HepG2 (cell line): ENCODE results near the gene SLC6A16. TPM values are rescaled to one million over a fixed set of nuclear protein-coding genes. Genes with fewer than 3 reads are reported as not detected.

ENCODE experiments used
- EEA1 ChIP-seq: sonication (generic); formaldehyde crosslinking; IDR thresholded peaks from 2 replicates; pipeline ENCODE4 v1.5.1; 2020; ENCODE audit warnings: mild to moderate bottlenecking, missing genetic modification reagents, borderline replicate concordance
- HNRNPLL ChIP-seq: fragments of 200-400 bp; formaldehyde crosslinking; IDR thresholded peaks from 2 replicates; pipeline ENCODE4 v1.6.1; 2017; ENCODE audit warnings: mild to moderate bottlenecking, low read depth, low read length; ENCODE audit not compliant: poor library complexity, severe bottlenecking
- SALL1 ChIP-seq: sonication (generic); formaldehyde crosslinking; IDR thresholded peaks from 2 replicates; pipeline ENCODE4 v1.8.0; 2022; ENCODE audit warnings: mild to moderate bottlenecking, missing genetic modification reagents
- SPEN ChIP-seq: sonication (generic); formaldehyde crosslinking; IDR thresholded peaks from 2 replicates; pipeline ENCODE4 v1.5.1; 2020; ENCODE audit warnings: low read depth, mild to moderate bottlenecking, missing genetic modification reagents
- YEATS4 ChIP-seq: sonication (generic); formaldehyde crosslinking; IDR thresholded peaks from 2 replicates; pipeline ENCODE4 v1.4.0; 2020; ENCODE audit warnings: missing genetic modification reagents, borderline replicate concordance
- ZFP82 ChIP-seq: sonication (generic); formaldehyde crosslinking; IDR thresholded peaks from 2 replicates; pipeline ENCODE4 v1.5.1; 2020; ENCODE audit warnings: mild to moderate bottlenecking, missing genetic modification reagents, borderline replicate concordance
- ZFX ChIP-seq: sonication (generic); formaldehyde crosslinking; IDR thresholded peaks from 2 replicates; pipeline ENCODE4 v1.4.0; 2020; ENCODE audit warnings: mild to moderate bottlenecking, low read depth, missing genetic modification reagents, moderate library complexity
- ZHX1 ChIP-seq: sonication (generic); formaldehyde crosslinking; IDR thresholded peaks from 2 replicates; pipeline ENCODE4 v1.8.1; 2022; ENCODE audit warnings: low read depth, mild to moderate bottlenecking, missing genetic modification reagents
- ZNF30 ChIP-seq: sonication (generic); formaldehyde crosslinking; IDR thresholded peaks from 2 replicates; pipeline ENCODE4 v1.5.0; 2020; ENCODE audit warnings: mild to moderate bottlenecking, missing genetic modification reagents
- ZNF770 ChIP-seq: sonication (generic); formaldehyde crosslinking; IDR thresholded peaks from 2 replicates; pipeline ENCODE4 v1.5.0; 2020; ENCODE audit warnings: mild to moderate bottlenecking, missing genetic modification reagents
- ZSCAN31 ChIP-seq: sonication (generic); formaldehyde crosslinking; IDR thresholded peaks from 2 replicates; pipeline ENCODE4 v1.5.0; 2020; ENCODE audit warnings: low read depth, mild to moderate bottlenecking, missing genetic modification reagents
- polyA plus RNA-seq, 8 experiments: library from polyadenylated mRNA; depleted of rRNA in 3 of 8; stranded (reverse) in 7 of 8; unstranded in 1 of 8; fragments of >200 nt; fragmentation: Illumina TruSeq in 4 of 8; extraction: Trizol in 4 of 8; gene quantifications; 2 replicates each; pipeline versions ENCODE4 v1.2.1 to v1.2.3, GENCODE V29; 2011 to 2016; ENCODE audit warnings: low read depth in 4 of 8, missing spikeins in 1 of 8, mixed read lengths in 1 of 8; ENCODE audit not compliant: insufficient read depth in 1 of 8
- total RNA-seq, 5 experiments: library from RNA; depleted of rRNA; stranded (reverse); fragments of >200 nt; fragmentation: Illumina TruSeq; extraction: Trizol; gene quantifications; 2 replicates each; pipeline ENCODE4 v1.2.3, GENCODE V29; 2016; ENCODE audit warnings: low read depth in 1 of 5
- TF ChIP-seq, protein P1 (sequence below): sonication (generic); formaldehyde crosslinking; IDR thresholded peaks from one replicate; pipeline ENCODE4 v1.5.1; 2020; ENCODE audit warnings: mild to moderate bottlenecking, missing genetic modification reagents; ENCODE audit errors: not compliant biosample characterization
- TF ChIP-seq, protein P2 (sequence below): sonication (generic); formaldehyde crosslinking; IDR thresholded peaks from 2 replicates; pipeline ENCODE4 v1.9.0; 2021; ENCODE audit warnings: missing genetic modification reagents, borderline replicate concordance

The SLC6A16 gene
- total and polyA plus RNA-seq, 2 of the 13 experiments (the other 11 are each of a cell fraction or from before 2014, with no cell fraction given): 0.07 to 0.18 TPM

- TF ChIP-seq, protein P1, sequence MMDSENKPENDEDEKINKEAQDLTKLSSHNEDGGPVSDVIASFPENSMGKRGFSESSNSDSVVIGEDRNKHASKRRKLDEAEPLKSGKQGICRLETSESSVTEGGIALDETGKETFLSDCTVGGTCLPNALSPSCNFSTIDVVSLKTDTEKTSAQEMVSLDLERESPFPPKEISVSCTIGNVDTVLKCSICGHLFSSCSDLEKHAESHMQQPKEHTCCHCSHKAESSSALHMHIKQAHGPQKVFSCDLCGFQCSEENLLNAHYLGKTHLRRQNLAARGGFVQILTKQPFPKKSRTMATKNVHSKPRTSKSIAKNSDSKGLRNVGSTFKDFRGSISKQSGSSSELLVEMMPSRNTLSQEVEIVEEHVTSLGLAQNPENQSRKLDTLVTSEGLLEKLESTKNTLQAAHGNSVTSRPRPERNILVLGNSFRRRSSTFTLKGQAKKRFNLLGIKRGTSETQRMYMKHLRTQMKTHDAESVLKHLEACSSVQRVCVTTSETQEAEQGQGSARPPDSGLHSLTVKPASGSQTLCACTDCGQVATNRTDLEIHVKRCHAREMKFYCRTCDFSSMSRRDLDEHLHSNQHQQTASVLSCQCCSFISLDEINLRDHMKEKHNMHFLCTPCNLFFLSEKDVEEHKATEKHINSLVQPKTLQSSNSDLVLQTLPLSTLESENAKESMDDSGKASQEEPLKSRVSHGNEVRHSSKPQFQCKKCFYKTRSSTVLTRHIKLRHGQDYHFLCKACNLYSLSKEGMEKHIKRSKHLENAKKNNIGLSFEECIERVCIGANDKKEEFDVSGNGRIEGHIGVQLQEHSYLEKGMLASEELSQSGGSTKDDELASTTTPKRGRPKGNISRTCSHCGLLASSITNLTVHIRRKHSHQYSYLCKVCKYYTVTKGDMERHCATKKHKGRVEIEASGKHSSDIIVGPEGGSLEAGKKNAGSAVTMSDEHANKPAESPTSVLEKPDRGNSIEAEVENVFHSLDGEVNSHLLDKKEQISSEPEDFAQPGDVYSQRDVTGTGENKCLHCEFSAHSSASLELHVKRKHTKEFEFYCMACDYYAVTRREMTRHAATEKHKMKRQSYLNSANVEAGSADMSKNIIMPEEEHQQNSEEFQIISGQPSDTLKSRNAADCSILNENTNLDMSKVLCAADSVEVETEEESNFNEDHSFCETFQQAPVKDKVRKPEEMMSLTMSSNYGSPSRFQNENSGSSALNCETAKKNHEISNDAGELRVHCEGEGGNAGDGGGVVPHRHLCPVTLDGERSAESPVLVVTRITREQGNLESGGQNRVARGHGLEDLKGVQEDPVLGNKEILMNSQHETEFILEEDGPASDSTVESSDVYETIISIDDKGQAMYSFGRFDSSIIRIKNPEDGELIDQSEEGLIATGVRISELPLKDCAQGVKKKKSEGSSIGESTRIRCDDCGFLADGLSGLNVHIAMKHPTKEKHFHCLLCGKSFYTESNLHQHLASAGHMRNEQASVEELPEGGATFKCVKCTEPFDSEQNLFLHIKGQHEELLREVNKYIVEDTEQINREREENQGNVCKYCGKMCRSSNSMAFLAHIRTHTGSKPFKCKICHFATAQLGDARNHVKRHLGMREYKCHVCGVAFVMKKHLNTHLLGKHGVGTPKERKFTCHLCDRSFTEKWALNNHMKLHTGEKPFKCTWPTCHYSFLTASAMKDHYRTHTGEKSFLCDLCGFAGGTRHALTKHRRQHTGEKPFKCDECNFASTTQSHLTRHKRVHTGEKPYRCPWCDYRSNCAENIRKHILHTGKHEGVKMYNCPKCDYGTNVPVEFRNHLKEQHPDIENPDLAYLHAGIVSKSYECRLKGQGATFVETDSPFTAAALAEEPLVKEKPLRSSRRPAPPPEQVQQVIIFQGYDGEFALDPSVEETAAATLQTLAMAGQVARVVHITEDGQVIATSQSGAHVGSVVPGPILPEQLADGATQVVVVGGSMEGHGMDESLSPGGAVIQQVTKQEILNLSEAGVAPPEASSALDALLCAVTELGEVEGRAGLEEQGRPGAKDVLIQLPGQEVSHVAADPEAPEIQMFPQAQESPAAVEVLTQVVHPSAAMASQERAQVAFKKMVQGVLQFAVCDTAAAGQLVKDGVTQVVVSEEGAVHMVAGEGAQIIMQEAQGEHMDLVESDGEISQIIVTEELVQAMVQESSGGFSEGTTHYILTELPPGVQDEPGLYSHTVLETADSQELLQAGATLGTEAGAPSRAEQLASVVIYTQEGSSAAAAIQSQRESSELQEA: no peak
- TF ChIP-seq ZFX (CRISPR knock-in tag): peak; percentile 22; the same call in 1 of the 2 replicates
- no peak for TF ChIP-seq ZNF30 (CRISPR knock-in tag)
- peak; percentile 42 for TF ChIP-seq HNRNPLL
- TF ChIP-seq YEATS4: peak; percentile 29; the same call in 1 of the 2 replicates
- TF ChIP-seq SPEN: no peak
- TF ChIP-seq, protein P2, sequence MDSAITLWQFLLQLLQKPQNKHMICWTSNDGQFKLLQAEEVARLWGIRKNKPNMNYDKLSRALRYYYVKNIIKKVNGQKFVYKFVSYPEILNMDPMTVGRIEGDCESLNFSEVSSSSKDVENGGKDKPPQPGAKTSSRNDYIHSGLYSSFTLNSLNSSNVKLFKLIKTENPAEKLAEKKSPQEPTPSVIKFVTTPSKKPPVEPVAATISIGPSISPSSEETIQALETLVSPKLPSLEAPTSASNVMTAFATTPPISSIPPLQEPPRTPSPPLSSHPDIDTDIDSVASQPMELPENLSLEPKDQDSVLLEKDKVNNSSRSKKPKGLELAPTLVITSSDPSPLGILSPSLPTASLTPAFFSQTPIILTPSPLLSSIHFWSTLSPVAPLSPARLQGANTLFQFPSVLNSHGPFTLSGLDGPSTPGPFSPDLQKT: no peak
- TF ChIP-seq ZFP82: no peak
- TF ChIP-seq SALL1 (CRISPR knock-in tag): no peak
- no peak for TF ChIP-seq ZNF770
- no peak for TF ChIP-seq ZHX1 (CRISPR knock-in tag)
- no peak for TF ChIP-seq EEA1
- no peak for TF ChIP-seq ZSCAN31 (CRISPR knock-in tag)
These were observed 37.3 kb upstream of the SLC6A16 start, which contains the start of gene TEAD2 (continued) for GRCh38 chr19:49362048-49362928.
